ENCODE measurements around the gene GNAQ.

Gene GNAQ

DNA sequence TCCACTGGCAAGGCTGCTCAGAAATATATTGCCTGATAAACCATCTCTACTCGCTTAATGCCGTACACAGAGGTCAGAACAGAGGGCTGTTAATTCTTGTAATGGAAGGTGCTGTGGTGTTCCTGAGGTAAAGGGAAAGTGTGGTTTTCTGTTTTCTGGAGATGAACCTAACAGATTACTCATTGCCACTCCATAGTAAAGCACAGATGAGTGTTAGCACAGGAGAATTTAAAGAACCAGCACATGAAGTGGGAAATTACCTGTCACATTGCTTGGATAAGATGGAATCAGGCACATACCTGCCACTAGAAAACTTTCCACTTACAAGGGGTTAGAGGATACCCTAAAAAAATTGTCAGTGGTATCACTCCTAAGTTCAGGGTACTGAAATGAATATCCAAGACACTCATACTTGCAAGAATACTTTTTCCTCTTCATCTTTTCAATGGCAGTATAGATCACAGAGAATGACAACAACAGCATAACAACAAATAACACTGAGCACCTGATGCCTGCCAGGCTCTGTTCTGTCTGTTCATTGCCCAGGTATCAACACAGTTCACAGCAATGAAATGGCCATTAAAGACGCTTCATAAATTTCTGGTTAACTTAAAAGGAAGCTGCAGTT lies 230.6 kb downstream of the GNAQ start:
- H3K27ac ChIP-seq = no peak overlapping the region
- TF ChIP-seq ZFX (IDR thresholded peaks at IDR 0.05; ENCODE audit: borderline replicate concordance) = no peak

DNA sequence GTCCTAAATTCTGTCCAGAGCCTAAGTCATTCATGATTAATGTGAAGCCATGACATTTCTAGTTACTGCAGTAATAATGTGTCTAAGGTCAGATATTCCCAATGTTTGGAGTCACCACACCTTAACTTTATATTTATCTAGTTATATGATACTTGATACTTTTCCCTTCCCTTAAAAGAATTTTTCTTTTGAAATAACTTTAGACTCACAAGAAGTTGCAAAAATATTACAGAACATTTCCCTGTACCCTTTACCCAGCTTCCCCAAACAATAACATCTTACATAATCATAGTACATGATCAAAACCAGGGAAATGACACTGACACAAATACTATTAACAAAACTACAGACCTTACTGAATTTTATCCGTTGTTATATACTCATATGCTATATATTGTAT lies 233.5 kb downstream of the GNAQ start:
- H3K27ac ChIP-seq = no peak overlapping the region
- TF ChIP-seq ZFX (IDR thresholded peaks at IDR 0.05; ENCODE audit: borderline replicate concordance) = no peak

DNA sequence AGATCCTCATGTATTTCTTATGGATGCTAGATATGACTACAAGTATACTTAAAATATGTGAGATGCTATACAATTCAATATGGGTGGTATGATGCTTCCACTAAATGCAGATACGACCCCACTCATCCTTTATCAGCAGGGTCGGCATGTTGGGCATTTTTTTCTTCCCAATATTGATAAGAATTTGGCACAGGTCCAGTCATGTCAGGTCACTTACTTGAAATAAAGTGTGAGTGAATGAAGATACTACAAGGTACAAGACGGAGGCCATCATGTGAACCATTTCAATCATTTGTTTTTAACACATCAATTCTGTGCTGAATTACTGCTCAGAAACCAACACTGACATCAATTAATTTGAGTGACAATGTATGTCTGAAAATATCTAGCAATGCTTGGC lies 236.6 kb downstream of the GNAQ start:
- TF ChIP-seq, protein P1, sequence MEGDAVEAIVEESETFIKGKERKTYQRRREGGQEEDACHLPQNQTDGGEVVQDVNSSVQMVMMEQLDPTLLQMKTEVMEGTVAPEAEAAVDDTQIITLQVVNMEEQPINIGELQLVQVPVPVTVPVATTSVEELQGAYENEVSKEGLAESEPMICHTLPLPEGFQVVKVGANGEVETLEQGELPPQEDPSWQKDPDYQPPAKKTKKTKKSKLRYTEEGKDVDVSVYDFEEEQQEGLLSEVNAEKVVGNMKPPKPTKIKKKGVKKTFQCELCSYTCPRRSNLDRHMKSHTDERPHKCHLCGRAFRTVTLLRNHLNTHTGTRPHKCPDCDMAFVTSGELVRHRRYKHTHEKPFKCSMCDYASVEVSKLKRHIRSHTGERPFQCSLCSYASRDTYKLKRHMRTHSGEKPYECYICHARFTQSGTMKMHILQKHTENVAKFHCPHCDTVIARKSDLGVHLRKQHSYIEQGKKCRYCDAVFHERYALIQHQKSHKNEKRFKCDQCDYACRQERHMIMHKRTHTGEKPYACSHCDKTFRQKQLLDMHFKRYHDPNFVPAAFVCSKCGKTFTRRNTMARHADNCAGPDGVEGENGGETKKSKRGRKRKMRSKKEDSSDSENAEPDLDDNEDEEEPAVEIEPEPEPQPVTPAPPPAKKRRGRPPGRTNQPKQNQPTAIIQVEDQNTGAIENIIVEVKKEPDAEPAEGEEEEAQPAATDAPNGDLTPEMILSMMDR (IDR thresholded peaks at IDR 0.05) = no peak
- TF ChIP-seq ZFX (IDR thresholded peaks at IDR 0.05; ENCODE audit: borderline replicate concordance) = no peak
- no peak overlapping the region for H3K27ac ChIP-seq

DNA sequence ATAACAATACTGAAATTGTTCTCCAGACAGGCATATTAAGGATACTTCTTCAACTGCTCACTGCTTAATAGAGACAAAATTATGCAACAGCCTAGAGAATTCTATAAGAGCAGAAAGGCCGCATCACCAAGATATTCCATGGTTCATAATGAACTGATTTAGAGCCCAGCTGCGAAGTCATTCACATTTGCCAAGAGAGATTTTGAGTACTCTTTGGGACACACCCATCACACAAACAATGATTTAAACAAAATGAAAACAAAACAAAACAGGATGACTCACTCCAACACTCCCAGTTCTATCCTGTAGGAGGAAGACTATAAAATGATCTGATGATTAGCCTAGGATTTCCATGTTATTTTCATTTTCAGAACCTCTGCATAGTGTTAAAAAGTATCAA lies 237.8 kb downstream of the GNAQ start:
- TF ChIP-seq, protein P1 (IDR thresholded peaks at IDR 0.05) = no peak
- no peak for TF ChIP-seq ZFX (IDR thresholded peaks at IDR 0.05; ENCODE audit: borderline replicate concordance)
- no peak overlapping the region for H3K27ac ChIP-seq

DNA sequence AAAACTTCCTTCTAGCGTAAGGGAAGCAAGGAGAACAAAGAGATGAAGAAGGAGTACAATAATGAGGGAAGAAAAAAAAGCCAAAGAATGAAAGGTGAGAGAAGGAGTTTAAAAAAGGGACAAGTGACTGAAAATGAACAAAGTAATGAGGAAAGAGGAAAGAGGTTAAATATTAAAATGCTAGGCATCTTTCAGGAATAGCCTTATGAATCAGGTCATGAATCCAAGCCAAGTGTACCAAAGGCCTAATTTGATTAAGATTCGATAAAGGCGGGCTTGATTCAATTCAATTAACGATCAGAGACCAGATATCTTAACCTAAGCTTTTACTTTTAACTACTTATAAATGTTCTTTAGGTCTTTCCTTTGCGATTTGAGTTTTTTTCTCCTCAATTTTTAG lies 241.7 kb downstream of the GNAQ start:
- no peak for TF ChIP-seq ZFX (IDR thresholded peaks at IDR 0.05; ENCODE audit: borderline replicate concordance)
- TF ChIP-seq, protein P1 (IDR thresholded peaks at IDR 0.05) = no peak
- no peak overlapping the region for H3K27ac ChIP-seq

DNA sequence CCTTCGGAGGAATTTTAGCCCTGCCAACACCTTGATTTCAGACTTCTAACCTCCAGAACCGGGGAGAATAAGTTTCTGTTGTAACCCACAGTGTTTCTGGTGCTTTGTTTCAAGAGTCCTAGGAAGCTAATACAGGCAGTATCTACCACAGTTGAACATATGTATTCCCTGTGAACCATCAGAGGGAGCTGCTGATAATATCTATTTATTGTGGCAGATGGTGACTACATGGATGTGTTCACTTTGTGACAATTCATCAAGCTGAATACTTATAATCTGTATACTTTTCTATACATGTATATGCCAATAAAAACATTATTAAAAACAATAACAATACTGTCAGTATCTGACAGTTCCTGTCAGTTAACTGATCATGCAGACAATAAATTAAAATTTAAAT lies 246.3 kb downstream of the GNAQ start:
- TF ChIP-seq, protein P1 (IDR thresholded peaks at IDR 0.05) = no peak
- TF ChIP-seq ZFX (IDR thresholded peaks at IDR 0.05; ENCODE audit: borderline replicate concordance) = no peak

DNA sequence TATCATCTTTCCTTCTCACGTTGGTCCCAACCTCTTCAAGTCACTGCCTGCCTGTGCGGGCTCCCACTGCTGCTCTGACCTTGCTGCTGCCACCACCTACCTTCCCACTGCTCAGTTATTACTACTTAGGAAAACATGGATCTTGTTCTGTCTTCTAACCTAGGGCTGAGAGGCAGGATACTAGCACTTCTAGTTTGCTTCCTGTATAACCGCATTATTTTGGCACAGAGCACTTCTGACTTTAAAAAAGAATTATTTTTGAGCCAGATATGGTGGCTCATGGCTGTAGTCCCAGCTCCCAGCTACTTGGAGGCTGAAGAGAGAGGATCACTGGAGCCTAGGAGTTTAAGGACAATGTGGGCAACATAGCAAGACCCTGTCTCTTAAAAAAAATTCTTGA lies 248.1 kb downstream of the GNAQ start:
- TF ChIP-seq, protein P1 (IDR thresholded peaks at IDR 0.05) = no peak
- TF ChIP-seq ZFX (IDR thresholded peaks at IDR 0.05; ENCODE audit: borderline replicate concordance) = no peak
- H3K27ac ChIP-seq = no peak overlapping the region

More for the DNA sequence above, 246.3 kb downstream of the GNAQ start:
- H3K27ac ChIP-seq = no peak overlapping the region

DNA sequence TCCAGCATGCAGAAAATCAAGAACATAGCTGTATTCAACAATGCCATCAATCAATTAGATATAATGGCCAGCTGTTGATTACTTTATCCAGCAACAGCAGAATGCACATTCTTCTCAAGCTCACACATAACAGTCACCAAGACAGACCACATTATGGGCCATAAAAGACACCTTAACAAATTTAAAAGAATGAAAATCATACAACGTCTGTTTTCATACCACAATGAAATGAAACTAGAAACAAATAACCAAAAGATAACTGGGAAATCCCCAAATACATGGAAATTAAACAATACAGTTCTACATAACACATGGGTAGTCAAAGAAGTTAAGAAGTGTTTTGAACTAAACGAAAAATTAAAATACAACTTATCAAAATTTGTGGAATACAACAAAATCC lies 252.6 kb downstream of the GNAQ start:
- no peak overlapping the region for H3K27ac ChIP-seq
- TF ChIP-seq ZFX (IDR thresholded peaks at IDR 0.05; ENCODE audit: borderline replicate concordance) = no peak
- TF ChIP-seq, protein P1 (IDR thresholded peaks at IDR 0.05) = no peak

Measured in 22Rv1 (cell line).